HEK293 (cell line): Measurements from ENCODE around the gene RNASEH2B.

Experiments used
- CTCF ChIA-PET: fragments of 350-600 bp; formaldehyde crosslinking; extraction: SDS; loops from one replicate; lab custom pipeline; 2021; ENCODE audit warnings: antibody characterized with exemption; lab: Yijun Ruan, JAX
- POLR2A ChIA-PET: fragments of 300-600 bp; formaldehyde crosslinking; extraction: SDS; loops from one replicate; lab custom pipeline; 2020; ENCODE audit warnings: antibody characterized with exemption, inconsistent platforms; lab: Yijun Ruan, JAX
- H3K27ac ChIP-seq: fragments of 200-500 bp; sonication (Bioruptor generic); 2 replicates; pipeline ENCODE4 v1.5.1; 2014; ENCODE audit warnings: low read depth, low read length, control low read depth, inconsistent platforms; ENCODE audit errors: extremely low read depth
- H3K36me3 ChIP-seq, 2 experiments: fragments of 200-500 bp in 1 of 2; sonication (Bioruptor generic) in 1 of 2; 1 replicate in 1 of 2; 2 replicates in 1 of 2; pipeline ENCODE4 v1.5.1; 2014 to 2017; ENCODE audit warnings: inconsistent platforms in 2 of 2, low read length in 2 of 2; ENCODE audit not compliant: control insufficient read depth in 2 of 2, insufficient read depth in 1 of 2
- H3K4me1 ChIP-seq: fragments of 200-500 bp; sonication (Bioruptor generic); 2 replicates; pipeline ENCODE4 v1.5.1; 2014; ENCODE audit warnings: mild to moderate bottlenecking, low read length, inconsistent platforms; ENCODE audit not compliant: control insufficient read depth, insufficient read depth
- H3K4me3 ChIP-seq: 2 replicates; pipeline ENCODE4 v1.5.1; 2011; ENCODE audit warnings: low read depth, mild to moderate bottlenecking, control low read depth, low read length, moderate library complexity
- H3K9me3 ChIP-seq: fragments of 200-500 bp; sonication (Bioruptor generic); 2 replicates; pipeline ENCODE4 v1.5.1; 2014; ENCODE audit warnings: low read depth, low read length, inconsistent platforms; ENCODE audit not compliant: control insufficient read depth, insufficient read depth
- BCL11A ChIP-seq: fragments of 450-650 bp; formaldehyde crosslinking; IDR thresholded peaks from 2 replicates; pipeline ENCODE4 v1.5.1; 2016; ENCODE audit warnings: low read depth, missing biosample characterization, missing genetic modification characterization
- GLIS2 ChIP-seq: fragments of 450-650 bp; formaldehyde crosslinking; IDR thresholded peaks from 2 replicates; pipeline ENCODE4 v1.5.1; 2016; ENCODE audit warnings: missing biosample characterization, missing genetic modification characterization
- HOXD13 ChIP-seq: sonication (generic); formaldehyde crosslinking; IDR thresholded peaks from 2 replicates; pipeline ENCODE4 v1.8.0; 2022; ENCODE audit warnings: missing genetic modification reagents, borderline replicate concordance
- SP3 ChIP-seq: fragments of 450-650 bp; formaldehyde crosslinking; IDR thresholded peaks from 2 replicates; pipeline ENCODE4 v1.5.1; 2016; ENCODE audit warnings: missing biosample characterization, missing genetic modification characterization
- YY1 ChIP-seq: fragments of 450-650 bp; formaldehyde crosslinking; IDR thresholded peaks from 2 replicates; pipeline ENCODE4 v1.5.1; 2018; ENCODE audit warnings: missing biosample characterization, missing genetic modification characterization
- ZBTB17 ChIP-seq: fragments of 450-650 bp; formaldehyde crosslinking; IDR thresholded peaks from 2 replicates; pipeline ENCODE4 v1.5.1; 2016; ENCODE audit warnings: missing biosample characterization, missing genetic modification characterization
- ZFP37 ChIP-seq: fragments of 450-650 bp; formaldehyde crosslinking; IDR thresholded peaks from 2 replicates; pipeline ENCODE4 v1.5.1; 2016; ENCODE audit warnings: missing biosample characterization, missing genetic modification characterization
- ZNF112 ChIP-seq: fragments of 450-650 bp; formaldehyde crosslinking; IDR thresholded peaks from 2 replicates; pipeline ENCODE4 v1.5.0; 2017; ENCODE audit warnings: missing biosample characterization, missing genetic modification characterization
- ZNF155 ChIP-seq: fragments of 450-650 bp; formaldehyde crosslinking; IDR thresholded peaks from 2 replicates; pipeline ENCODE4 v1.5.1; 2016; ENCODE audit warnings: missing biosample characterization, missing genetic modification characterization
- ZNF157 ChIP-seq: fragments of 450-650 bp; formaldehyde crosslinking; IDR thresholded peaks from 2 replicates; pipeline ENCODE4 v1.5.1; 2016; ENCODE audit warnings: missing biosample characterization, missing genetic modification characterization
- ZNF223 ChIP-seq: fragments of 450-650 bp; formaldehyde crosslinking; IDR thresholded peaks from 2 replicates; pipeline ENCODE4 v1.5.1; 2016; ENCODE audit warnings: missing biosample characterization, missing genetic modification characterization
- ZNF239 ChIP-seq: fragments of 450-650 bp; formaldehyde crosslinking; IDR thresholded peaks from 2 replicates; pipeline ENCODE4 v1.5.1; 2016; ENCODE audit warnings: missing biosample characterization, missing genetic modification characterization
- ZNF350 ChIP-seq: fragments of 450-650 bp; formaldehyde crosslinking; IDR thresholded peaks from 2 replicates; pipeline ENCODE4 v1.5.0; 2017; ENCODE audit warnings: missing biosample characterization, mild to moderate bottlenecking, missing genetic modification characterization
- ZNF433 ChIP-seq: fragments of 450-650 bp; formaldehyde crosslinking; IDR thresholded peaks from 2 replicates; pipeline ENCODE4 v1.5.1; 2016; ENCODE audit warnings: missing biosample characterization, missing genetic modification characterization, low read depth
- ZNF514 ChIP-seq: fragments of 450-650 bp; formaldehyde crosslinking; IDR thresholded peaks from 2 replicates; pipeline ENCODE4 v1.5.1; 2016; ENCODE audit warnings: missing biosample characterization, missing genetic modification characterization
- ZNF529 ChIP-seq: fragments of 450-650 bp; formaldehyde crosslinking; IDR thresholded peaks from 2 replicates; pipeline ENCODE4 v1.5.1; 2017; ENCODE audit warnings: missing genetic modification characterization, missing biosample characterization; ENCODE audit not compliant: insufficient replicate concordance
- ZNF548 ChIP-seq: fragments of 450-650 bp; formaldehyde crosslinking; IDR thresholded peaks from 2 replicates; pipeline ENCODE4 v1.5.1; 2016; ENCODE audit warnings: missing biosample characterization, missing genetic modification characterization
- ZNF555 ChIP-seq: fragments of 450-650 bp; formaldehyde crosslinking; conservative IDR thresholded peaks from 2 replicates; pipeline ENCODE4 v1.5.1; 2017; ENCODE audit warnings: missing biosample characterization, mild to moderate bottlenecking, missing genetic modification characterization, inconsistent platforms
- ZNF571 ChIP-seq: fragments of 450-650 bp; formaldehyde crosslinking; IDR thresholded peaks from 2 replicates; pipeline ENCODE4 v1.5.0; 2017; ENCODE audit warnings: missing biosample characterization, missing genetic modification characterization
- ZNF600 ChIP-seq: fragments of 450-650 bp; formaldehyde crosslinking; IDR thresholded peaks from 2 replicates; pipeline ENCODE4 v1.5.1; 2016; ENCODE audit warnings: missing biosample characterization, missing genetic modification characterization
- ZNF621 ChIP-seq: fragments of 450-650 bp; formaldehyde crosslinking; IDR thresholded peaks from 2 replicates; pipeline ENCODE4 v1.5.1; 2017; ENCODE audit warnings: missing biosample characterization, missing genetic modification characterization
- ZXDB ChIP-seq: fragments of 450-650 bp; formaldehyde crosslinking; IDR thresholded peaks from 2 replicates; pipeline ENCODE4 v1.5.1; 2016; ENCODE audit warnings: missing biosample characterization, missing genetic modification characterization
- TF ChIP-seq, protein P1 (sequence below): fragments of 450-650 bp; IDR thresholded peaks from 2 replicates; pipeline ENCODE4 v1.5.1; 2018; ENCODE audit warnings: missing biosample characterization, missing genetic modification characterization
- TF ChIP-seq, protein P2 (sequence below): fragments of 450-650 bp; formaldehyde crosslinking; conservative IDR thresholded peaks from 2 replicates; pipeline ENCODE4 v1.5.1; 2016; ENCODE audit warnings: low read depth, missing biosample characterization, missing genetic modification characterization
- TF ChIP-seq, protein P3 (sequence below): fragments of 450-650 bp; formaldehyde crosslinking; IDR thresholded peaks from 2 replicates; pipeline ENCODE4 v1.5.1; 2016; ENCODE audit warnings: missing biosample characterization, missing genetic modification characterization
- TF ChIP-seq, protein P4 (sequence below): fragments of 450-650 bp; formaldehyde crosslinking; IDR thresholded peaks from 2 replicates; pipeline ENCODE4 v1.5.1; 2017; ENCODE audit warnings: missing biosample characterization, missing genetic modification characterization

The RNASEH2B gene

DNA sequence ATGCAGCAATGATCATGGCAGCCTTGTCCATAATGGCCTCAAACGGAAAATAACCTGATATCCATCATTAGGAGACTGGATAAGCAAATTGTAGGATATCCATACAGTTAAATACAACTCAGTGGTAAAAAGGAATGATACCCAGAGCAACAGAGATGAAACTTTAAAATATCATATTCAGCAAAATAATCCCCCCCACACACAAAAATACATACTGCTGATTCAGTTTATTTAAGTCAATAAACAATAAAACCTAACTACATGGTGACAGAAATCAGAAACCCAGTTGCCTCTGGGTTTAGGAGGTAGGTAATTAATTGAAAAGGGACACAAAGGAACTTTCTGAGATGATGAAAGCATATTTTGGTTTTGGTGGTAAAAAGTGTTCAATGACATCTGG is 38.2 kb upstream of the RNASEH2B start:
- no peaks in the 10 kb centered on the region for H3K4me1 ChIP-seq
- TF ChIP-seq, protein P1, sequence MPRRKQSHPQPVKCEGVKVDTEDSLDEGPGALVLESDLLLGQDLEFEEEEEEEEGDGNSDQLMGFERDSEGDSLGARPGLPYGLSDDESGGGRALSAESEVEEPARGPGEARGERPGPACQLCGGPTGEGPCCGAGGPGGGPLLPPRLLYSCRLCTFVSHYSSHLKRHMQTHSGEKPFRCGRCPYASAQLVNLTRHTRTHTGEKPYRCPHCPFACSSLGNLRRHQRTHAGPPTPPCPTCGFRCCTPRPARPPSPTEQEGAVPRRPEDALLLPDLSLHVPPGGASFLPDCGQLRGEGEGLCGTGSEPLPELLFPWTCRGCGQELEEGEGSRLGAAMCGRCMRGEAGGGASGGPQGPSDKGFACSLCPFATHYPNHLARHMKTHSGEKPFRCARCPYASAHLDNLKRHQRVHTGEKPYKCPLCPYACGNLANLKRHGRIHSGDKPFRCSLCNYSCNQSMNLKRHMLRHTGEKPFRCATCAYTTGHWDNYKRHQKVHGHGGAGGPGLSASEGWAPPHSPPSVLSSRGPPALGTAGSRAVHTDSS (tag by site-specific recombination), result no peak
- TF ChIP-seq ZXDB, result no peak
- no peak for TF ChIP-seq ZNF239 (tag by site-specific recombination)
- no peak for TF ChIP-seq ZFP37 (tag by site-specific recombination)
- no peak for TF ChIP-seq ZNF555 (tag by site-specific recombination)
- TF ChIP-seq ZNF157 (tag by site-specific recombination), result no peak
- no peak for TF ChIP-seq ZNF433 (tag by site-specific recombination)
- no peak for TF ChIP-seq ZNF514 (tag by site-specific recombination)
- no peak for TF ChIP-seq ZNF571 (tag by site-specific recombination)
- H3K9me3 ChIP-seq, result no peaks in the 10 kb centered on the region
- H3K4me3 ChIP-seq, result no peak overlapping the region
- ChIA-PET CTCF (no interaction called here), POLR2A (no interaction called here)
- H3K27ac ChIP-seq, result no peak overlapping the region
- H3K36me3 ChIP-seq, result no peaks in the 10 kb centered on the region

DNA sequence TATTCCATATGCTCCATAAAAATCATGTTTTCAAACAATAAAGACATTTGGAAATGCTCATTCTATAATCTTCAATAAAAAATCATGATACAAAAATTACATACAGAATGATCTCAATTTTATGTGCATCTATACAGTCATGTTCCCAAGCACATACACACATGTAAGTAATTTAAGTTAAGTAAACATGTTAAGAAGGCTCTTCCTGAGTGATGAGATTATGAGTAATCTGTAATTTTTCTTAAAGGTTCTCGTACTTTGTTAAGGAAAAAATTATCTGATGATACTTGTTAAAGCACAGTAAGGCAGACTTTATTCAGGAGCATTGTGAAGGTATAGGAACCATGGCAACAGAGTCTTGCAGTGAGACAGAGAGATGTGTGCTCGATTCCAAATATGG is 36.1 kb upstream of the RNASEH2B start:
- no peak overlapping the region for H3K27ac ChIP-seq
- TF ChIP-seq ZNF223 (tag by site-specific recombination), result no peak
- TF ChIP-seq ZNF621 (tag by site-specific recombination), result no peak
- TF ChIP-seq ZNF112 (tag by site-specific recombination), result no peak
- no peak for TF ChIP-seq GLIS2
- TF ChIP-seq YY1, result no peak
- H3K4me1 ChIP-seq, result no peaks in the 10 kb centered on the region
- H3K9me3 ChIP-seq, result no peaks in the 10 kb centered on the region
- ChIA-PET POLR2A (no interaction called here), CTCF (interaction anchor here (1.1 kb wide), 1 partner anchor 10 kb away, joined by 3 read pairs; no protein-coding TSS in a partner anchor)
- no peaks in the 10 kb centered on the region for H3K36me3 ChIP-seq
- H3K4me3 ChIP-seq, result no peak overlapping the region

DNA sequence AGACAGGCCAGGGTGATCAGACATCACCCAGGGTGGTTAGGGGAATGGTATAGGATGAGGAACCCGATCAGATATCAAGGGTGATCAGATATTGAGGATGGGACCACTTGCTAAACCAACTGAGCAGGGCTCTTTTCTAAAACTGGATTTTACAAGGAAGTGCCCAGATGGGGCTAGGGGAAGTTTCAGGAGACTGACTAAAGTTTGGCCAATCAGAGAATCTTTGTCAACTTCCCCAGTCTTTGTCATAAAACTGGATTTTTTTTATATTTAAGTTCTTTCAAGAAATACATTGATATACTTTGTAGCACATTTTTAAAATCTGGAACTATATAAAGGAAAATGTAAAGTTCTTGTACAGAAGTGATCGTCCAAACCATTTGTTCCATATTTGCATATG is 35.6 kb upstream of the RNASEH2B start:
- Histone ChIP-seq H3K27ac (no peak overlapping the region), H3K4me3 (no peak overlapping the region), H3K4me1 (no peaks in the 10 kb centered on the region), H3K36me3 (no peaks in the 10 kb centered on the region), H3K9me3 (no peaks in the 10 kb centered on the region)
- POLR2A ChIA-PET, result no interaction called here
- CTCF ChIA-PET, result no interaction called here
- TF ChIP-seq ZNF155 (tag by site-specific recombination) (no peak), HOXD13 (CRISPR knock-in tag) (no peak), BCL11A (tag by site-specific recombination) (no peak), SP3 (tag by site-specific recombination) (no peak), ZBTB17 (tag by site-specific recombination) (no peak), ZNF621 (tag by site-specific recombination) (no peak), ZNF350 (tag by site-specific recombination) (no peak), ZNF600 (tag by site-specific recombination) (no peak), ZNF529 (tag by site-specific recombination) (no peak), ZNF548 (tag by site-specific recombination) (no peak), ZXDB (no peak)
- TF ChIP-seq, protein P2, sequence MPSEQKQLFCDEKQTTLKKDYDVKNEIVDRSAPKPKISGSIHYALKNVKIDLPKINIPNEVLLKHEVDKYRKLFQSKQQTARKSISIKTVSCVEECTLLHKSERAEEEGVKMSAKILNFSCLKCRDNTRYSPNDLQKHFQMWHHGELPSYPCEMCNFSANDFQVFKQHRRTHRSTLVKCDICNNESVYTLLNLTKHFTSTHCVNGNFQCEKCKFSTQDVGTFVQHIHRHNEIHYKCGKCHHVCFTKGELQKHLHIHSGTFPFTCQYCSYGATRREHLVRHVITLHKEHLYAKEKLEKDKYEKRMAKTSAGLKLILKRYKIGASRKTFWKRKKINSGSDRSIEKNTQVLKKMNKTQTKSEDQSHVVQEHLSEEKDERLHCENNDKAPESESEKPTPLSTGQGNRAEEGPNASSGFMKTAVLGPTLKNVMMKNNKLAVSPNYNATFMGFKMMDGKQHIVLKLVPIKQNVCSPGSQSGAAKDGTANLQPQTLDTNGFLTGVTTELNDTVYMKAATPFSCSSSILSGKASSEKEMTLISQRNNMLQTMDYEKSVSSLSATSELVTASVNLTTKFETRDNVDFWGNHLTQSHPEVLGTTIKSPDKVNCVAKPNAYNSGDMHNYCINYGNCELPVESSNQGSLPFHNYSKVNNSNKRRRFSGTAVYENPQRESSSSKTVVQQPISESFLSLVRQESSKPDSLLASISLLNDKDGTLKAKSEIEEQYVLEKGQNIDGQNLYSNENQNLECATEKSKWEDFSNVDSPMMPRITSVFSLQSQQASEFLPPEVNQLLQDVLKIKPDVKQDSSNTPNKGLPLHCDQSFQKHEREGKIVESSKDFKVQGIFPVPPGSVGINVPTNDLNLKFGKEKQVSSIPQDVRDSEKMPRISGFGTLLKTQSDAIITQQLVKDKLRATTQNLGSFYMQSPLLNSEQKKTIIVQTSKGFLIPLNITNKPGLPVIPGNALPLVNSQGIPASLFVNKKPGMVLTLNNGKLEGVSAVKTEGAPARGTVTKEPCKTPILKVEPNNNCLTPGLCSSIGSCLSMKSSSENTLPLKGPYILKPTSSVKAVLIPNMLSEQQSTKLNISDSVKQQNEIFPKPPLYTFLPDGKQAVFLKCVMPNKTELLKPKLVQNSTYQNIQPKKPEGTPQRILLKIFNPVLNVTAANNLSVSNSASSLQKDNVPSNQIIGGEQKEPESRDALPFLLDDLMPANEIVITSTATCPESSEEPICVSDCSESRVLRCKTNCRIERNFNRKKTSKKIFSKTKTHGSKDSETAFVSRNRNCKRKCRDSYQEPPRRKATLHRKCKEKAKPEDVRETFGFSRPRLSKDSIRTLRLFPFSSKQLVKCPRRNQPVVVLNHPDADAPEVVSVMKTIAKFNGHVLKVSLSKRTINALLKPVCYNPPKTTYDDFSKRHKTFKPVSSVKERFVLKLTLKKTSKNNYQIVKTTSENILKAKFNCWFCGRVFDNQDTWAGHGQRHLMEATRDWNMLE, result no peak
- TF ChIP-seq, protein P3, sequence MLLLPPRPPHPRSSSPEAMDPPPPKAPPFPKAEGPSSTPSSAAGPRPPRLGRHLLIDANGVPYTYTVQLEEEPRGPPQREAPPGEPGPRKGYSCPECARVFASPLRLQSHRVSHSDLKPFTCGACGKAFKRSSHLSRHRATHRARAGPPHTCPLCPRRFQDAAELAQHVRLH (tag by site-specific recombination), result no peak
- TF ChIP-seq, protein P4, sequence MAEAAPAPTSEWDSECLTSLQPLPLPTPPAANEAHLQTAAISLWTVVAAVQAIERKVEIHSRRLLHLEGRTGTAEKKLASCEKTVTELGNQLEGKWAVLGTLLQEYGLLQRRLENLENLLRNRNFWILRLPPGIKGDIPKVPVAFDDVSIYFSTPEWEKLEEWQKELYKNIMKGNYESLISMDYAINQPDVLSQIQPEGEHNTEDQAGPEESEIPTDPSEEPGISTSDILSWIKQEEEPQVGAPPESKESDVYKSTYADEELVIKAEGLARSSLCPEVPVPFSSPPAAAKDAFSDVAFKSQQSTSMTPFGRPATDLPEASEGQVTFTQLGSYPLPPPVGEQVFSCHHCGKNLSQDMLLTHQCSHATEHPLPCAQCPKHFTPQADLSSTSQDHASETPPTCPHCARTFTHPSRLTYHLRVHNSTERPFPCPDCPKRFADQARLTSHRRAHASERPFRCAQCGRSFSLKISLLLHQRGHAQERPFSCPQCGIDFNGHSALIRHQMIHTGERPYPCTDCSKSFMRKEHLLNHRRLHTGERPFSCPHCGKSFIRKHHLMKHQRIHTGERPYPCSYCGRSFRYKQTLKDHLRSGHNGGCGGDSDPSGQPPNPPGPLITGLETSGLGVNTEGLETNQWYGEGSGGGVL (tag by site-specific recombination), result no peak
